K562 (cell line): ENCODE results near the gene HMGCL. TPM values are rescaled to one million over a fixed set of nuclear protein-coding genes. Genes with fewer than 3 reads are reported as not detected.

Source experiments
- CBX8 ChIP-seq: fragments of 200-600 bp; sonication (generic); IDR thresholded peaks from 2 replicates; pipeline ENCODE4 v1.6.1; 2012; ENCODE audit warnings: borderline replicate concordance, mixed run types, low read depth, mild to moderate bottlenecking, moderate library complexity, mixed read lengths, low read length, control low read depth, inconsistent platforms; ENCODE audit not compliant: poor library complexity, severe bottlenecking; ENCODE audit errors: extremely low read depth
- HNRNPLL ChIP-seq: fragments of 200-400 bp; formaldehyde crosslinking; IDR thresholded peaks from 2 replicates; pipeline ENCODE4 v1.6.1; 2017; ENCODE audit warnings: low read length, low read depth, mild to moderate bottlenecking; ENCODE audit not compliant: poor library complexity, severe bottlenecking
- KAT7 ChIP-seq: sonication (generic); formaldehyde crosslinking; IDR thresholded peaks from 2 replicates; pipeline ENCODE4 v1.8.0; 2022; ENCODE audit warnings: missing genetic modification reagents, mild to moderate bottlenecking, borderline replicate concordance
- KDM5B ChIP-seq: fragments of 200-600 bp; sonication (generic); IDR thresholded peaks from 2 replicates; pipeline ENCODE4 v1.6.1; 2012; ENCODE audit warnings: low read depth, mild to moderate bottlenecking, moderate library complexity, low read length, control low read depth, inconsistent platforms; ENCODE audit not compliant: insufficient replicate concordance
- MAFG ChIP-seq: fragments of 450-650 bp; conservative IDR thresholded peaks from 2 replicates; pipeline ENCODE4 v1.6.1; 2016; ENCODE audit warnings: missing genetic modification characterization, missing compliant biosample characterization
- MBD2 ChIP-seq: sonication (generic); IDR thresholded peaks from 2 replicates; pipeline ENCODE4 v1.6.1; 2016; ENCODE audit warnings: low read depth, borderline replicate concordance
- MCM7 ChIP-seq, 2 experiments: fragments of 450-650 bp; IDR thresholded peaks; 2 replicates each; pipeline ENCODE4 v1.6.1; 2016 to 2018
- POLR2H ChIP-seq: IDR thresholded peaks from 2 replicates; pipeline ENCODE4 v1.6.1; 2016; ENCODE audit warnings: missing genetic modification characterization, low read depth, mild to moderate bottlenecking, control low read depth, missing compliant biosample characterization, moderate library complexity
- SIRT6 ChIP-seq: IDR thresholded peaks from one replicate; pipeline ENCODE4 v1.6.1; 2012; ENCODE audit warnings: low read depth, mild to moderate bottlenecking, control low read depth, inconsistent platforms, low read length, moderate library complexity
- TOE1 ChIP-seq, 2 experiments: fragments of 450-650 bp in 1 of 2; sonication (generic) in 1 of 2; formaldehyde crosslinking in 1 of 2; IDR thresholded peaks; 2 replicates each; pipeline versions ENCODE4 v1.7.1 to v1.8.0; 2016 to 2022; ENCODE audit warnings: borderline replicate concordance in 2 of 2, mild to moderate bottlenecking in 2 of 2, antibody characterized with exemption in 1 of 2, inconsistent platforms in 1 of 2, low read depth in 1 of 2, missing genetic modification reagents in 1 of 2, moderate library complexity in 1 of 2
- U2AF2 ChIP-seq: fragments of 200-400 bp; formaldehyde crosslinking; optimal IDR thresholded peaks from 2 replicates; pipeline ENCODE3; 2017; ENCODE audit warnings: low read depth, mild to moderate bottlenecking, low read length
- ZEB2 ChIP-seq: fragments of 450-650 bp; IDR thresholded peaks from 2 replicates; pipeline ENCODE4 v1.6.1; 2016
- ZNF12 ChIP-seq: sonication (generic); formaldehyde crosslinking; IDR thresholded peaks from 2 replicates; pipeline ENCODE4 v1.4.0; 2020; ENCODE audit warnings: mild to moderate bottlenecking, missing genetic modification reagents
- ZNF239 ChIP-seq: fragments of 250-450 bp; sonication (Bioruptor Pico); IDR thresholded peaks from 2 replicates; pipeline ENCODE4 v1.4.0; 2020; ENCODE audit warnings: mild to moderate bottlenecking
- ZNF584 ChIP-seq: fragments of 200-800 bp; sonication (Bioruptor generic); IDR thresholded peaks from 2 replicates; pipeline ENCODE4 v1.6.1; 2016; ENCODE audit warnings: low read depth, mild to moderate bottlenecking, missing genetic modification characterization, missing compliant biosample characterization
- polyA plus RNA-seq, 8 experiments: library from polyadenylated mRNA; depleted of rRNA in 4 of 8; stranded (reverse) in 5 of 8; unstranded in 3 of 8; fragments of >200 nt; fragmentation: Nextera tagmentation in 2 of 8; fragmentation: Illumina TruSeq in 1 of 8; extraction: Ambion mirVana in 2 of 8; extraction: Trizol in 1 of 8; gene quantifications; 2 replicates each; pipeline versions ENCODE4 v1.2.1 to v1.2.3, GENCODE V29; 2011 to 2014; ENCODE audit warnings: inconsistent platforms in 1 of 8, missing spikeins in 1 of 8
- total RNA-seq, 7 experiments: library from RNA; depleted of rRNA in 6 of 7; stranded (reverse); fragments of >200 nt in 6 of 7; fragmentation: Illumina TruSeq in 2 of 7; extraction: Trizol in 2 of 7; gene quantifications; 2 replicates each; pipeline versions ENCODE4 v1.2.1 to v1.2.3, GENCODE V29; 2011 to 2021; ENCODE audit warnings: low replicate concordance in 1 of 7
- TF ChIP-seq, protein P1 (sequence below): fragments of 450-650 bp; formaldehyde crosslinking; IDR thresholded peaks from 2 replicates; pipeline ENCODE4 v1.4.0; 2020; ENCODE audit warnings: mild to moderate bottlenecking, mixed read lengths
- TF ChIP-seq, protein P2 (sequence below): sonication (generic); formaldehyde crosslinking; IDR thresholded peaks from 2 replicates; pipeline ENCODE4 v1.8.1; 2022; ENCODE audit warnings: missing genetic modification reagents
- TF ChIP-seq, protein P3 (sequence below), 2 experiments: fragments of 450-650 bp in 1 of 2; IDR thresholded peaks; 2 replicates each; pipeline ENCODE4 v1.6.1; 2011 to 2017; ENCODE audit warnings: low read depth in 2 of 2, antibody characterized with exemption in 1 of 2, borderline replicate concordance in 1 of 2, low read length in 1 of 2, mild to moderate bottlenecking in 1 of 2, mixed read lengths in 1 of 2; ENCODE audit not compliant: control insufficient read depth in 1 of 2
- TF ChIP-seq, protein P4 (sequence below): sonication (generic); formaldehyde crosslinking; IDR thresholded peaks from 2 replicates; pipeline ENCODE4 v1.9.0; 2022; ENCODE audit warnings: mild to moderate bottlenecking, missing genetic modification reagents

Gene HMGCL
- total and polyA plus RNA-seq, 9 of the 15 experiments (the other 6 are each of a cell fraction or from before 2014, with no cell fraction given): 18.0 to 82.2 (median 24.2) TPM

DNA sequence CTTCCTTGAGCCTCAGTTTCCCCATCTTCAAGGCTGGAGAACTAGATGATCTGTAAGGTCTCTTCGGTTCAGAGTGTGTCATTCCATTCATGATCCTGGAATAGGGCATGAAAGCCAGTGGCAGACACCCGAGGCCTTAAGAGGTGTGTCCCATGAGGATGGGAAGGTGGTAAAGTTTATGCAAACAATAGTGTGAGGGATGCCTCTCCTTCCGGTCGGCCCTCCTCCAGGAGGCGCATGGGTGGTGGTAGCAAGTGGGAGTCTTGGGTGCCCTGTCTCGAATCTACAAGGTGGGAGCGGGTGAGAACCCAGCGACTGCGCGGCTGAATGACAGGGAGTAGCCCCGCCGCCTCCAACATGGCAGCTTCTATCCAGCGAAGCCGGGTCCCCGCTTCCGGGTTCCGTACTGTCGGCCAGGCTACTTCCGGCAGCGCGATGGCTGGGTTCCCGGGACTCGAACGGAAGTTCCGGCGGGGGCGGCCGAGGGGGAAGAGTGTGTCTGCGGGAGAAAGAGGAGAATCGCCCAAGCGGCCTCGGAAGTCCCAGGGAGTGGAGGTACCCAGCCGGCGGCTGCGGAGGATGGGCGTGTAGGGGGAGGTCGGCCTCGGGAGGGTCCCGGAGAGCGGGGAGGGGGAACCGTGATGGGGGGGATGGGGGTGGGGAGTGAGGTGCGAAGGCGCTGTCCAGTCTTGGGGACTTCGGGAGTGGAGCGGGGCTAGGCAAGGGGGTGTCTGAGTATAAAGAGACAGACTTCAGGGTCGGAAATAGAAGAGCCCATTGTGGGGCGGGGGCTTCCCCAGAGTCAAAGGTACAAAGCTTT is 34.3 kb downstream of the HMGCL start, which contains the start of gene LYPLA2 (continued):
- TF ChIP-seq HNRNPLL (no peak), KDM5B (peak; percentile 80), ZNF239 (CRISPR knock-in tag) (no peak), POLR2H (peak; percentile 40), ZNF12 (CRISPR knock-in tag) (peak; percentile 43; the same call in 1 of the 2 replicates), MCM7 (IDR thresholded peaks at IDR 0.05) (no peak), KAT7 (0 out of 2 replicates have a peak, but pooled peaks have one; percentile 19), ZNF584 (CRISPR knock-in tag) (no peak), ZEB2 (no peak), TOE1 (IDR thresholded peaks at IDR 0.05; ENCODE audit: borderline replicate concordance) (peak; percentile 36; the same call in 1 of the 2 replicates), TOE1 (CRISPR knock-in tag; IDR thresholded peaks at IDR 0.05; ENCODE audit: borderline replicate concordance, low read depth) (no peak), MAFG (tag) (no peak), CBX8 (no peak), SIRT6 (no peak), U2AF2 (no peak), MBD2 (peak; percentile 37; the same call in 1 of the 2 replicates)
- TF ChIP-seq, protein P1, sequence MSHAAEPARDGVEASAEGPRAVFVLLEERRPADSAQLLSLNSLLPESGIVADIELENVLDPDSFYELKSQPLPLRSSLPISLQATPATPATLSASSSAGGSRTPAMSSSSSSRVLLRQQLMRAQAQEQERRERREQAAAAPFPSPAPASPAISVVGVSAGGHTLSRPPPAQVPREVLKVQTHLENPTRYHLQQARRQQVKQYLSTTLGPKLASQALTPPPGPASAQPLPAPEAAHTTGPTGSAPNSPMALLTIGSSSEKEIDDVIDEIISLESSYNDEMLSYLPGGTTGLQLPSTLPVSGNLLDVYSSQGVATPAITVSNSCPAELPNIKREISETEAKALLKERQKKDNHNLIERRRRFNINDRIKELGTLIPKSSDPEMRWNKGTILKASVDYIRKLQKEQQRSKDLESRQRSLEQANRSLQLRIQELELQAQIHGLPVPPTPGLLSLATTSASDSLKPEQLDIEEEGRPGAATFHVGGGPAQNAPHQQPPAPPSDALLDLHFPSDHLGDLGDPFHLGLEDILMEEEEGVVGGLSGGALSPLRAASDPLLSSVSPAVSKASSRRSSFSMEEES (CRISPR knock-in tag): no peak
- TF ChIP-seq, protein P2, sequence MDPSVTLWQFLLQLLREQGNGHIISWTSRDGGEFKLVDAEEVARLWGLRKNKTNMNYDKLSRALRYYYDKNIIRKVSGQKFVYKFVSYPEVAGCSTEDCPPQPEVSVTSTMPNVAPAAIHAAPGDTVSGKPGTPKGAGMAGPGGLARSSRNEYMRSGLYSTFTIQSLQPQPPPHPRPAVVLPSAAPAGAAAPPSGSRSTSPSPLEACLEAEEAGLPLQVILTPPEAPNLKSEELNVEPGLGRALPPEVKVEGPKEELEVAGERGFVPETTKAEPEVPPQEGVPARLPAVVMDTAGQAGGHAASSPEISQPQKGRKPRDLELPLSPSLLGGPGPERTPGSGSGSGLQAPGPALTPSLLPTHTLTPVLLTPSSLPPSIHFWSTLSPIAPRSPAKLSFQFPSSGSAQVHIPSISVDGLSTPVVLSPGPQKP: no peak
- TF ChIP-seq, protein P3, sequence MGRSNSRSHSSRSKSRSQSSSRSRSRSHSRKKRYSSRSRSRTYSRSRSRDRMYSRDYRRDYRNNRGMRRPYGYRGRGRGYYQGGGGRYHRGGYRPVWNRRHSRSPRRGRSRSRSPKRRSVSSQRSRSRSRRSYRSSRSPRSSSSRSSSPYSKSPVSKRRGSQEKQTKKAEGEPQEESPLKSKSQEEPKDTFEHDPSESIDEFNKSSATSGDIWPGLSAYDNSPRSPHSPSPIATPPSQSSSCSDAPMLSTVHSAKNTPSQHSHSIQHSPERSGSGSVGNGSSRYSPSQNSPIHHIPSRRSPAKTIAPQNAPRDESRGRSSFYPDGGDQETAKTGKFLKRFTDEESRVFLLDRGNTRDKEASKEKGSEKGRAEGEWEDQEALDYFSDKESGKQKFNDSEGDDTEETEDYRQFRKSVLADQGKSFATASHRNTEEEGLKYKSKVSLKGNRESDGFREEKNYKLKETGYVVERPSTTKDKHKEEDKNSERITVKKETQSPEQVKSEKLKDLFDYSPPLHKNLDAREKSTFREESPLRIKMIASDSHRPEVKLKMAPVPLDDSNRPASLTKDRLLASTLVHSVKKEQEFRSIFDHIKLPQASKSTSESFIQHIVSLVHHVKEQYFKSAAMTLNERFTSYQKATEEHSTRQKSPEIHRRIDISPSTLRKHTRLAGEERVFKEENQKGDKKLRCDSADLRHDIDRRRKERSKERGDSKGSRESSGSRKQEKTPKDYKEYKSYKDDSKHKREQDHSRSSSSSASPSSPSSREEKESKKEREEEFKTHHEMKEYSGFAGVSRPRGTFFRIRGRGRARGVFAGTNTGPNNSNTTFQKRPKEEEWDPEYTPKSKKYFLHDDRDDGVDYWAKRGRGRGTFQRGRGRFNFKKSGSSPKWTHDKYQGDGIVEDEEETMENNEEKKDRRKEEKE (IDR thresholded peaks at IDR 0.05; ENCODE audit: borderline replicate concordance in 1 of 2, control insufficient read depth in 1 of 2, low read depth in 2 of 2, low read length in 1 of 2): 0 out of 4 replicates have a peak, but pooled peaks of 1 of the 2 experiments have one; percentile 58
- TF ChIP-seq, protein P4, sequence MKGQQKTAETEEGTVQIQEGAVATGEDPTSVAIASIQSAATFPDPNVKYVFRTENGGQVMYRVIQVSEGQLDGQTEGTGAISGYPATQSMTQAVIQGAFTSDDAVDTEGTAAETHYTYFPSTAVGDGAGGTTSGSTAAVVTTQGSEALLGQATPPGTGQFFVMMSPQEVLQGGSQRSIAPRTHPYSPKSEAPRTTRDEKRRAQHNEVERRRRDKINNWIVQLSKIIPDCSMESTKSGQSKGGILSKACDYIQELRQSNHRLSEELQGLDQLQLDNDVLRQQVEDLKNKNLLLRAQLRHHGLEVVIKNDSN: 0 out of 2 replicates have a peak, but pooled peaks have one; percentile 26
